HEK293 (cell line): Measurements from ENCODE around the gene TRIM26.

Experiments
- CTCF ChIA-PET: fragments of 350-600 bp; formaldehyde crosslinking; extraction: SDS; loops from one replicate; lab custom pipeline; 2021; ENCODE audit warnings: antibody characterized with exemption; lab: Yijun Ruan, JAX
- POLR2A ChIA-PET: fragments of 300-600 bp; formaldehyde crosslinking; extraction: SDS; loops from one replicate; lab custom pipeline; 2020; ENCODE audit warnings: antibody characterized with exemption, inconsistent platforms; lab: Yijun Ruan, JAX
- H3K27ac ChIP-seq: fragments of 200-500 bp; sonication (Bioruptor generic); 2 replicates; pipeline ENCODE4 v1.5.1; 2014; ENCODE audit warnings: low read depth, low read length, control low read depth, inconsistent platforms; ENCODE audit errors: extremely low read depth
- H3K36me3 ChIP-seq, 2 experiments: fragments of 200-500 bp in 1 of 2; sonication (Bioruptor generic) in 1 of 2; 1 replicate in 1 of 2; 2 replicates in 1 of 2; pipeline ENCODE4 v1.5.1; 2014 to 2017; ENCODE audit warnings: inconsistent platforms in 2 of 2, low read length in 2 of 2; ENCODE audit not compliant: control insufficient read depth in 2 of 2, insufficient read depth in 1 of 2
- H3K4me1 ChIP-seq: fragments of 200-500 bp; sonication (Bioruptor generic); 2 replicates; pipeline ENCODE4 v1.5.1; 2014; ENCODE audit warnings: mild to moderate bottlenecking, low read length, inconsistent platforms; ENCODE audit not compliant: control insufficient read depth, insufficient read depth
- H3K4me3 ChIP-seq: 2 replicates; pipeline ENCODE4 v1.5.1; 2011; ENCODE audit warnings: low read depth, mild to moderate bottlenecking, control low read depth, low read length, moderate library complexity
- H3K9me3 ChIP-seq: fragments of 200-500 bp; sonication (Bioruptor generic); 2 replicates; pipeline ENCODE4 v1.5.1; 2014; ENCODE audit warnings: low read depth, low read length, inconsistent platforms; ENCODE audit not compliant: control insufficient read depth, insufficient read depth
- PRDM1 ChIP-seq: fragments of 450-650 bp; formaldehyde crosslinking; IDR thresholded peaks from 2 replicates; pipeline ENCODE4; 2016; ENCODE audit warnings: missing biosample characterization, missing genetic modification characterization
- ZBTB11 ChIP-seq: fragments of 450-650 bp; formaldehyde crosslinking; conservative IDR thresholded peaks from 2 replicates; pipeline ENCODE4 v1.5.1; 2016; ENCODE audit warnings: low read depth, missing biosample characterization, missing genetic modification characterization
- ZBTB26 ChIP-seq: fragments of 450-650 bp; formaldehyde crosslinking; optimal IDR thresholded peaks from 2 replicates; pipeline ENCODE3; 2016; ENCODE audit warnings: missing biosample characterization, mild to moderate bottlenecking, missing genetic modification characterization
- ZNF148 ChIP-seq: fragments of 450-650 bp; formaldehyde crosslinking; IDR thresholded peaks from 2 replicates; pipeline ENCODE4 v1.5.0; 2017; ENCODE audit warnings: missing biosample characterization, missing genetic modification characterization, borderline replicate concordance
- ZNF362 ChIP-seq: fragments of 450-650 bp; formaldehyde crosslinking; IDR thresholded peaks from 2 replicates; pipeline ENCODE4 v1.5.1; 2016; ENCODE audit warnings: missing biosample characterization, missing genetic modification characterization
- ZNF433 ChIP-seq: fragments of 450-650 bp; formaldehyde crosslinking; IDR thresholded peaks from 2 replicates; pipeline ENCODE4 v1.5.1; 2016; ENCODE audit warnings: missing biosample characterization, missing genetic modification characterization, low read depth
- ZNF558 ChIP-seq: fragments of 450-650 bp; formaldehyde crosslinking; IDR thresholded peaks from 2 replicates; pipeline ENCODE4 v1.5.1; 2016; ENCODE audit warnings: missing biosample characterization, missing genetic modification characterization
- ZNF664 ChIP-seq: fragments of 450-650 bp; formaldehyde crosslinking; IDR thresholded peaks from 2 replicates; pipeline ENCODE4 v1.5.1; 2016; ENCODE audit warnings: missing biosample characterization, missing genetic modification characterization

The TRIM26 gene

GRCh38 chr6:30184417-30185031, 28.7 kb downstream of the TRIM26 start:
- TF ChIP-seq ZBTB26 (tag by site-specific recombination) (no peak), ZNF664 (tag by site-specific recombination) (0 out of 2 replicates have a peak, but pooled peaks have one; percentile 38), ZBTB11 (tag by site-specific recombination) (no peak)
- POLR2A ChIA-PET = no interaction called here
- Histone ChIP-seq H3K9me3 (no peaks in the 10 kb centered on the region), H3K4me1 (no peaks in the 10 kb centered on the region), H3K27ac (no peak overlapping the region), H3K36me3 (peaks cover 12 to 45% of the 10 kb centered on the region in 2 experiments), H3K4me3 (no peak overlapping the region)
- CTCF ChIA-PET = interaction anchor here (1.0 kb wide), 1 partner anchor 54 kb away, joined by 4 read pairs; no protein-coding TSS in a partner anchor

GRCh38 chr6:30180145-30180544, 33.1 kb downstream of the TRIM26 start:
- TF ChIP-seq ZNF362 (0 out of 2 replicates have a peak, but pooled peaks have one; percentile 44), PRDM1 (no peak)
- Histone ChIP-seq H3K36me3 (peaks cover 0 to 6% of the 10 kb centered on the region in 2 experiments; a peak in 1 of 3 replicates), H3K9me3 (no peaks in the 10 kb centered on the region), H3K27ac (no peak overlapping the region), H3K4me3 (no peak overlapping the region), H3K4me1 (no peaks in the 10 kb centered on the region)
- POLR2A ChIA-PET = no interaction called here
- CTCF ChIA-PET = interaction anchor here (1.7 kb wide), 1 partner anchor 9 kb away, joined by 5 read pairs; no protein-coding TSS in a partner anchor

- no peak overlapping the region for H3K27ac ChIP-seq
- CTCF ChIA-PET = interaction anchor here (0.7 to 1.7 kb wide), 4 partner anchors 8 to 1215 kb away, joined by 3 to 5 read pairs (median 4); no protein-coding TSS in a partner anchor
- POLR2A ChIA-PET = no interaction called here
- no peaks in the 10 kb centered on the region for H3K9me3 ChIP-seq
- H3K4me3 ChIP-seq = no peak overlapping the region
- H3K4me1 ChIP-seq = no peaks in the 10 kb centered on the region
- no peaks in the 10 kb centered on the region for H3K36me3 ChIP-seq
- TF ChIP-seq ZNF148 (tag by site-specific recombination) (no peak), ZNF558 (tag by site-specific recombination) (no peak), ZNF433 (tag by site-specific recombination) (no peak)
- TF ChIP-seq, all 188 proteins: peak for 0
Measured at GRCh38 chr6:30178837-30179236, 34.4 kb downstream of the TRIM26 start.
